ENCODE data around the gene PREP. TPM values are rescaled to one million over a fixed set of nuclear protein-coding genes. Genes with fewer than 3 reads are reported as not detected.

PREP gene
- total and polyA plus RNA-seq, 3 donors from 2014 or later, result 53.7 to 66.6 (median 56.4) TPM

- no peaks in the 10 kb centered on the region for H3K9me3 ChIP-seq
- H3K4me1 ChIP-seq, result no peaks in the 10 kb centered on the region
- TF ChIP-seq POLR2A (IDR thresholded peaks at IDR 0.05) (no peak), CTCF (IDR thresholded peaks at IDR 0.05) (no peak)
- no peak overlapping the region for H3K27ac ChIP-seq
- intact Hi-C loops (cut with DNase I; ENCODE audit: low total_unique reads), result no loop called here
- 94 to 95% methylated on average over 2 of the region's 2 CpGs for WGBS, 2 donors
- no peaks in the 10 kb centered on the region for H3K36me3 ChIP-seq (ENCODE audit: low read depth, missing control alignments)
- no peak overlapping the region for H3K4me3 ChIP-seq
- H3K27me3 ChIP-seq, result no peaks in the 10 kb centered on the region
- DNase-seq, result no peak
Observed at GRCh38 chr6:105269390-105269789, 133.5 kb downstream of the PREP start.

- Histone ChIP-seq H3K27ac (no peak overlapping the region), H3K36me3 (ENCODE audit: low read depth, missing control alignments) (no peaks in the 10 kb centered on the region), H3K27me3 (no peaks in the 10 kb centered on the region), H3K4me1 (no peaks in the 10 kb centered on the region), H3K4me3 (no peak overlapping the region), H3K9me3 (no peaks in the 10 kb centered on the region)
- 78 to 79% methylated on average over 6 of the region's 6 CpGs for WGBS, 2 donors
- no peak for DNase-seq
- intact Hi-C loops (cut with DNase I; ENCODE audit: low total_unique reads), result no loop called here
- TF ChIP-seq CTCF (IDR thresholded peaks at IDR 0.05), result no peak
- no peak for TF ChIP-seq POLR2A (IDR thresholded peaks at IDR 0.05)
Observed at GRCh38 chr6:105263685-105264610, 138.9 kb downstream of the PREP start.

GRCh38 chr6:105259913-105260889, 142.7 kb downstream of the PREP start:
- Histone ChIP-seq H3K9me3 (no peaks in the 10 kb centered on the region), H3K4me1 (no peaks in the 10 kb centered on the region), H3K36me3 (ENCODE audit: low read depth, missing control alignments) (no peaks in the 10 kb centered on the region), H3K4me3 (no peak overlapping the region), H3K27me3 (no peaks in the 10 kb centered on the region), H3K27ac (no peak overlapping the region)
- DNase-seq, result no peak
- intact Hi-C loops (cut with DNase I; ENCODE audit: low total_unique reads), result no loop called here
- TF ChIP-seq CTCF (IDR thresholded peaks at IDR 0.05) (no peak), POLR2A (IDR thresholded peaks at IDR 0.05) (no peak)
- WGBS, 2 donors, result 59 to 69% methylated on average over 13 of the region's 13 CpGs

- no peak for TF ChIP-seq CTCF (IDR thresholded peaks at IDR 0.05)
- no peak for TF ChIP-seq POLR2A (IDR thresholded peaks at IDR 0.05)
- intact Hi-C loops (cut with DNase I; ENCODE audit: low total_unique reads), result no loop called here
- Histone ChIP-seq H3K27ac (no peak overlapping the region), H3K27me3 (no peaks in the 10 kb centered on the region), H3K4me3 (no peak overlapping the region), H3K36me3 (ENCODE audit: low read depth, missing control alignments) (no peaks in the 10 kb centered on the region), H3K4me1 (no peaks in the 10 kb centered on the region), H3K9me3 (no peaks in the 10 kb centered on the region)
- DNase-seq, result no peak
- WGBS, 2 donors, result 67 to 68% methylated on average over 5 of the region's 5 CpGs
Observed at GRCh38 chr6:105258816-105259215, 144.1 kb downstream of the PREP start.

Measured in testis (tissue), 3 donors.